Measurements from ENCODE around the gene EYS. TPM values are rescaled to one million over a fixed set of nuclear protein-coding genes. Genes with fewer than 3 reads are reported as not detected.

Gene EYS
- total RNA-seq, 5 donors from 2014 or later (not counting 1 experiment from before 2014, with no cell fraction given), result not detected

DNA sequence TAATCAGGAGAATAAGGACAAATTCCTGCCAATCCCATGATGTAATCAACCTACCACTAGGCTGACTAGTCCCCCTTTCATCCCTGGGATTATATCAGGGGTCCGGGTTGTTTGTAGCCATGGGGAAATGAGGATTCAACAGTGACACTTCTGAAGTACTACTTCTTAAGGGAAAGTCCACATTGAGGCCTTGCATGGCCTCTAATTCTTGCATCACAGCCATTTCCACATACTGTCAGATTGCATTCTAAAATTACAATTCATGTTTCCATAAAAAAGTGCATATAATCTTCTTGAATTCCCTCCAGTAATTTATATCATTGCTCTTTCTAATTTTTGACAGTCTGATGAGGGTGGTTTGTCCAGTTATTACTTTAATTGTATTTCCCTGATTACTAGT lies 1887.2 kb downstream of the EYS start:
- Histone ChIP-seq H3K4me1 (ENCODE audit: control insufficient read depth in 1 of 2, extremely low read depth in 1 of 2, insufficient read depth in 2 of 2, low read length in 2 of 2) (no peaks in the 10 kb centered on the region), H3K27me3 (replicated peaks in 1 of 2; ENCODE audit: control insufficient read depth in 2 of 2, extremely low read depth in 1 of 2, insufficient read depth in 2 of 2, low read length in 1 of 2) (peaks cover 0 to 5% of the 10 kb centered on the region in 2 experiments), H3K27ac (ENCODE audit: low read length) (no peak overlapping the region), H3K9me3 (no peaks in the 10 kb centered on the region), H3K36me3 (ENCODE audit: control insufficient read depth in 2 of 2, extremely low read depth in 1 of 2, insufficient read depth in 1 of 2, low read length in 1 of 2) (no peaks in the 10 kb centered on the region), H3K4me3 (ENCODE audit: control insufficient read depth in 1 of 2, extremely low read depth in 1 of 2, low read length in 1 of 2) (no peak overlapping the region)
- H3K9me3 Mint-ChIP-seq, result no peaks in the 10 kb centered on the region
- no peak for DNase-seq
- no peaks in the 10 kb centered on the region for H3K36me3 Mint-ChIP-seq
- CTCF ChIA-PET, result no interaction called here
- no peak overlapping the region for H3K27ac Mint-ChIP-seq
- peaks cover 4 to 15% of the 10 kb centered on the region in 2 donors for H3K27me3 Mint-ChIP-seq
- H3K4me1 Mint-ChIP-seq, result no peaks in the 10 kb centered on the region
- WGBS (ENCODE audit: insufficient coverage), result no CpG with 5 or more reads among the region's 1 CpG
- POLR2A ChIA-PET, result no interaction called here
- ATAC-seq (replicated peaks in 1 of 4), result no peak
- H3K4me3 Mint-ChIP-seq, result no peak overlapping the region

DNA sequence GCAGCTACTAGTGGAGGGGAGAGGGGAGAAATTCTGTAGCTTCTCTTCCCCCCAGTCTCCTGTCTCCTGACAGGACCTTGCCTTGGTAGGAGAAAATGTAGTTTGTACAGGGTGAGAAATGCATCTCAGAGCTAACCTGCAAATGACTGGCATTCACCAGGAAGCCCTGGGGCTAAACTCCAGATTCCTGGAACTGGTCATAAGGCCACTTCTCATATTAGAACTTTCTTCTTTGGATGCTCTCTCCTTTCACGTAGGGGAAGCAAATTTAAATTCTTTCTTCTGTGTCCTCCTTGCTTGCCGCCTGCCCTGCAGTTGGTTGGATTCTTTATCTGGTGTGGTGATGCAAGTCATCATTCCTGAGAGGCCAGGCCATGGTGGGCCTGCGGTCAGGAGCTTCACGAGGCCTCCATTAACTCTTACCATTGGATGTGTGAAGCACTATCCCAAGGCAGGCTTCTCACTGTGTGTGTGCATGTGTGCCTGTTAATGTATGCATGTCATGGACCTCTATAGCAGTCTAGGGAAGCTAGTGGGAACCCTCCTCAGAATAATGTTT lies 1889.5 kb downstream of the EYS start:
- Histone ChIP-seq H3K27ac (ENCODE audit: low read length) (no peak overlapping the region), H3K36me3 (ENCODE audit: control insufficient read depth in 2 of 2, extremely low read depth in 1 of 2, insufficient read depth in 1 of 2, low read length in 1 of 2) (no peaks in the 10 kb centered on the region), H3K9me3 (no peaks in the 10 kb centered on the region), H3K4me3 (ENCODE audit: control insufficient read depth in 1 of 2, extremely low read depth in 1 of 2, low read length in 1 of 2) (no peak overlapping the region), H3K4me1 (ENCODE audit: control insufficient read depth in 1 of 2, extremely low read depth in 1 of 2, insufficient read depth in 2 of 2, low read length in 2 of 2) (no peaks in the 10 kb centered on the region), H3K27me3 (replicated peaks in 1 of 2; ENCODE audit: control insufficient read depth in 2 of 2, extremely low read depth in 1 of 2, insufficient read depth in 2 of 2, low read length in 1 of 2) (no peaks in the 10 kb centered on the region)
- ChIA-PET CTCF (no interaction called here), POLR2A (no interaction called here)
- no peak overlapping the region for H3K27ac Mint-ChIP-seq
- no peak overlapping the region for H3K4me3 Mint-ChIP-seq
- H3K4me1 Mint-ChIP-seq, result no peaks in the 10 kb centered on the region
- DNase-seq (no peak), ATAC-seq (replicated peaks in 1 of 4) (no peak)
- peaks cover 2 to 12% of the 10 kb centered on the region in 2 donors for H3K27me3 Mint-ChIP-seq
- WGBS (ENCODE audit: insufficient coverage), result 100% methylated on average over 2 of the region's 4 CpGs
- H3K9me3 Mint-ChIP-seq, result no peaks in the 10 kb centered on the region
- H3K36me3 Mint-ChIP-seq, result no peaks in the 10 kb centered on the region

DNA sequence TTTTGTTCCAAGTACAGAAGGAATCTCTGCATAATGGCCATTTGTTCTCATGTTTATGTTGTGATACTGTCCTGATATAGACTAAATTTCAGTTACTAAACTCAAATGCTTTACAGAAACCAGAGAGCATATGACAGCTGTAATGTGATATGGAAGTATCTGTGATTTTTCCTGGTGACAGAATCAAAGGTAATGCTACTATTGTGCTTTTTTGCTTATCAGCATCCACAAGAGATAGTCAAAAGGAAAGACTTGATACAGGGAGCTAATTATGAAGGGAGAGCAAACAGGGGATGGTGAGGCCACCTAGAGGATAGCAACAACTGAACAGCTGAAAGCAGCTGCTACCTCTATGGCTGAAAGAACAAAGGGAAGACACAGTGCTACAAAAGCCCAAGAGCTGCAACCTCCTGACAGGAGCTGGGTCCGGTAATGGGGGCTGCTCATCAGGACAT lies 1890.0 kb downstream of the EYS start:
- Mint-ChIP-seq H3K27me3 (peaks cover 2 to 16% of the 10 kb centered on the region in 2 donors), H3K9me3 (no peaks in the 10 kb centered on the region), H3K36me3 (no peaks in the 10 kb centered on the region), H3K4me1 (no peaks in the 10 kb centered on the region), H3K27ac (no peak overlapping the region), H3K4me3 (no peak overlapping the region)
- POLR2A ChIA-PET, result no interaction called here
- H3K36me3 ChIP-seq (ENCODE audit: control insufficient read depth in 2 of 2, extremely low read depth in 1 of 2, insufficient read depth in 1 of 2, low read length in 1 of 2), result no peaks in the 10 kb centered on the region
- no peaks in the 10 kb centered on the region for H3K27me3 ChIP-seq (replicated peaks in 1 of 2; ENCODE audit: control insufficient read depth in 2 of 2, extremely low read depth in 1 of 2, insufficient read depth in 2 of 2, low read length in 1 of 2)
- H3K27ac ChIP-seq (ENCODE audit: low read length), result no peak overlapping the region
- 100% methylated on average over 1 of the region's 1 CpG for WGBS (ENCODE audit: insufficient coverage)
- ATAC-seq (replicated peaks in 1 of 4), result peak in 1 of 4 experiments; percentile 43
- DNase-seq, result peak in 1 of 35 experiments; percentile 1
- no peaks in the 10 kb centered on the region for H3K4me1 ChIP-seq (ENCODE audit: control insufficient read depth in 1 of 2, extremely low read depth in 1 of 2, insufficient read depth in 2 of 2, low read length in 2 of 2)
- CTCF ChIA-PET, result interaction anchor here in 1 of 2 donors (1.0 kb wide), 1 partner anchor 108 kb away, joined by 3 read pairs; no protein-coding TSS in a partner anchor
- H3K4me3 ChIP-seq (ENCODE audit: control insufficient read depth in 1 of 2, extremely low read depth in 1 of 2, low read length in 1 of 2), result no peak overlapping the region
- no peaks in the 10 kb centered on the region for H3K9me3 ChIP-seq

DNA sequence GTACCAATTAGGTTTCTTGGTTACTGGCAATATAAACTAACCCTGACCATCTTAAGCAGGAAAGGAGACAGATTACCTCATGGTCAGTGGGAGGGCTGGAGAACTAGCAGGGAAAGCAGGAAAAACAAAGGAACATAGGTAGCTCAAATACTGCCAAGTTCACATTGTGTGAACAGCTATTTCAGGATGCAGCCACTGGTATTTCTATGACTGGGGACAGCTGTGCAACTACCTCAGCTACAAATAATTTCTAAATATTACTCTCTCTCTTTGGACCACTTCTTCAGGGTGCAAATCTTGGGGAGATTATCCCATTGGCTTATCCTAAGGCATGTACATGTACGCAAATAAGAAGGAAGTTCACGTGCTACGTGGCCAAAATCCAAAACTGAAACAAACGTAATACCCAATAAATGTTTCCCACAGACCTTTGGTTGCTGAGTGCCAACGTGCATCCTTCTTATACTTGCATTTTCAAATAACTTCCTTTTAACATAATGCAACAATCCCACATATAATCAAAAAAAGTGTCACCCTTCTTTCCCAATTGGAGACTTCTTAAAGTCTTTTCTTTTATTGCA lies 1890.5 kb downstream of the EYS start:
- Mint-ChIP-seq H3K36me3 (no peaks in the 10 kb centered on the region), H3K9me3 (no peaks in the 10 kb centered on the region), H3K4me1 (no peaks in the 10 kb centered on the region), H3K27ac (no peak overlapping the region), H3K4me3 (no peak overlapping the region), H3K27me3 (peaks cover 3 to 21% of the 10 kb centered on the region in 2 donors)
- Histone ChIP-seq H3K36me3 (ENCODE audit: control insufficient read depth in 2 of 2, extremely low read depth in 1 of 2, insufficient read depth in 1 of 2, low read length in 1 of 2) (no peaks in the 10 kb centered on the region), H3K4me1 (ENCODE audit: control insufficient read depth in 1 of 2, extremely low read depth in 1 of 2, insufficient read depth in 2 of 2, low read length in 2 of 2) (no peaks in the 10 kb centered on the region), H3K9me3 (no peaks in the 10 kb centered on the region), H3K27me3 (replicated peaks in 1 of 2; ENCODE audit: control insufficient read depth in 2 of 2, extremely low read depth in 1 of 2, insufficient read depth in 2 of 2, low read length in 1 of 2) (no peaks in the 10 kb centered on the region), H3K27ac (ENCODE audit: low read length) (no peak overlapping the region), H3K4me3 (ENCODE audit: control insufficient read depth in 1 of 2, extremely low read depth in 1 of 2, low read length in 1 of 2) (no peak overlapping the region)
- ATAC-seq (replicated peaks in 1 of 4), result no peak
- no peak for DNase-seq
- WGBS (ENCODE audit: insufficient coverage), result 65% methylated on average over 5 of the region's 5 CpGs
- CTCF ChIA-PET, result interaction anchor here in 1 of 2 donors (1.0 kb wide), 1 partner anchor 108 kb away, joined by 3 read pairs; no protein-coding TSS in a partner anchor
- POLR2A ChIA-PET, result no interaction called here

DNA sequence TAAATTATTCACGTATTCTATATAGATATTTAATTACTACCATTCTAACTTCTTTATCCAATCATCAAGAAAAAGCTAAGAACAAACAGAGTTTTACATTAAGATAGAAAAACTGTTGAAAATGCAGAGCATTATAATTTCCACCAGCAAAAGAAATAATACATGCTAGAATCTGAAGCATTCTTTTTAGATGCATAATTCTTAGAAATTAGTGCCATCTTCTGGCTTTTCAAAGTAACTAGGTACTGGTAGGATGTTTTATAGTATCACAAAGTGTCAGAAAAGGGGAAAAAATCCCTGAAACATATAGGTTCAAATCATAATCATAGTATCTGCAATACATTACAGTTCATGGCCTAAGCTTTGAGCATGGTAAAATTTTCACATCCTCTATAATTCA lies 1892.6 kb downstream of the EYS start:
- no peak for ATAC-seq (replicated peaks in 1 of 4)
- no CpG with 5 or more reads among the region's 1 CpG for WGBS (ENCODE audit: insufficient coverage)
- no peak overlapping the region for H3K27ac Mint-ChIP-seq
- H3K4me3 ChIP-seq (ENCODE audit: control insufficient read depth in 1 of 2, extremely low read depth in 1 of 2, low read length in 1 of 2), result no peak overlapping the region
- no peak overlapping the region for H3K27ac ChIP-seq (ENCODE audit: low read length)
- no peak for DNase-seq
- no peaks in the 10 kb centered on the region for H3K9me3 Mint-ChIP-seq
- no peak overlapping the region for H3K4me3 Mint-ChIP-seq
- peaks cover 3 to 24% of the 10 kb centered on the region in 2 donors for H3K27me3 Mint-ChIP-seq
- POLR2A ChIA-PET, result no interaction called here
- H3K4me1 ChIP-seq (ENCODE audit: control insufficient read depth in 1 of 2, extremely low read depth in 1 of 2, insufficient read depth in 2 of 2, low read length in 2 of 2), result no peaks in the 10 kb centered on the region
- no peaks in the 10 kb centered on the region for H3K36me3 ChIP-seq (ENCODE audit: control insufficient read depth in 2 of 2, extremely low read depth in 1 of 2, insufficient read depth in 1 of 2, low read length in 1 of 2)
- no peaks in the 10 kb centered on the region for H3K36me3 Mint-ChIP-seq
- H3K9me3 ChIP-seq, result no peaks in the 10 kb centered on the region
- no peaks in the 10 kb centered on the region for H3K4me1 Mint-ChIP-seq
- CTCF ChIA-PET, result interaction anchor here in 1 of 2 donors (0.7 kb wide), 1 partner anchor 24 kb away, joined by 3 read pairs; no protein-coding TSS in a partner anchor
- H3K27me3 ChIP-seq (replicated peaks in 1 of 2; ENCODE audit: control insufficient read depth in 2 of 2, extremely low read depth in 1 of 2, insufficient read depth in 2 of 2, low read length in 1 of 2), result no peaks in the 10 kb centered on the region

DNA sequence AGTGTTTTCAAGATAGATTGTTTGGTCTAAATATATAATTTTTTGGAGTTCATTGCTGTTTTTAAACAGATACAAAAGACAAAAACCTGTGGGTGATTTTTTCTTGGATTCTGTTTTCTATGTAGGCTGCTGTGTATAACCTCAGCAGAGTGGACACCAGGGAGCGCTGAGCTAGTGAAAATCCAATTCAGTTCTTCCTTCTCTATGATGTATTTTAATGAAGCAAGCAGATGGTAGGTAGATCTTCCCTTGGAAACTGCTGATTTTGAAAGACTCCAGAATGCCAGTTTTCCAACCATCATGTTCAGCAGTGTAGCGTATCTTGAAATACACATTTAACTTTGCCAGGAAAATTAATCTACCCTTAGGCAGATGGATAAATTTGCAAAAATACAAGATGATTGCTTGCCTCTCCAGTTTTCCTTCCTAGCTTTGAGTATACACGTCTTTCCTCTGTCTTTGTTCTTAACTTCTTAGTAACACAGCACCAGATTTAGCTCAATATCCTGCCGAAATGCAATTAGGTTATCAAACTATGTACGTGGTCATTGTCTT lies 1893.4 kb downstream of the EYS start:
- DNase-seq (no peak), ATAC-seq (replicated peaks in 1 of 4) (no peak)
- H3K9me3 Mint-ChIP-seq, result no peaks in the 10 kb centered on the region
- H3K4me3 Mint-ChIP-seq, result no peak overlapping the region
- Histone ChIP-seq H3K36me3 (ENCODE audit: control insufficient read depth in 2 of 2, extremely low read depth in 1 of 2, insufficient read depth in 1 of 2, low read length in 1 of 2) (no peaks in the 10 kb centered on the region), H3K27ac (ENCODE audit: low read length) (no peak overlapping the region), H3K4me1 (ENCODE audit: control insufficient read depth in 1 of 2, extremely low read depth in 1 of 2, insufficient read depth in 2 of 2, low read length in 2 of 2) (no peaks in the 10 kb centered on the region), H3K4me3 (ENCODE audit: control insufficient read depth in 1 of 2, extremely low read depth in 1 of 2, low read length in 1 of 2) (no peak overlapping the region), H3K9me3 (no peaks in the 10 kb centered on the region), H3K27me3 (replicated peaks in 1 of 2; ENCODE audit: control insufficient read depth in 2 of 2, extremely low read depth in 1 of 2, insufficient read depth in 2 of 2, low read length in 1 of 2) (no peaks in the 10 kb centered on the region)
- WGBS (ENCODE audit: insufficient coverage), result no CpG with 5 or more reads among the region's 5 CpGs
- H3K4me1 Mint-ChIP-seq, result no peaks in the 10 kb centered on the region
- CTCF ChIA-PET, result no interaction called here
- H3K36me3 Mint-ChIP-seq, result no peaks in the 10 kb centered on the region
- POLR2A ChIA-PET, result no interaction called here
- H3K27ac Mint-ChIP-seq, result no peak overlapping the region
- H3K27me3 Mint-ChIP-seq, result peaks cover 3 to 21% of the 10 kb centered on the region in 2 donors
